GM21717 (cell line): ENCODE data around the gene MACROD1.
A peak's percentile ranks its signal among the peaks of the same experiment; 100 is the strongest.

Experiments
- ATAC-seq: cut with Tn5 transposase; IDR thresholded peaks from one replicate; pipeline ENCODE4 v1.9.1; 2021; ENCODE audit warnings: mild to moderate bottlenecking, moderate library complexity; ENCODE audit not compliant: unreplicated experiment

MACROD1 gene

DNA sequence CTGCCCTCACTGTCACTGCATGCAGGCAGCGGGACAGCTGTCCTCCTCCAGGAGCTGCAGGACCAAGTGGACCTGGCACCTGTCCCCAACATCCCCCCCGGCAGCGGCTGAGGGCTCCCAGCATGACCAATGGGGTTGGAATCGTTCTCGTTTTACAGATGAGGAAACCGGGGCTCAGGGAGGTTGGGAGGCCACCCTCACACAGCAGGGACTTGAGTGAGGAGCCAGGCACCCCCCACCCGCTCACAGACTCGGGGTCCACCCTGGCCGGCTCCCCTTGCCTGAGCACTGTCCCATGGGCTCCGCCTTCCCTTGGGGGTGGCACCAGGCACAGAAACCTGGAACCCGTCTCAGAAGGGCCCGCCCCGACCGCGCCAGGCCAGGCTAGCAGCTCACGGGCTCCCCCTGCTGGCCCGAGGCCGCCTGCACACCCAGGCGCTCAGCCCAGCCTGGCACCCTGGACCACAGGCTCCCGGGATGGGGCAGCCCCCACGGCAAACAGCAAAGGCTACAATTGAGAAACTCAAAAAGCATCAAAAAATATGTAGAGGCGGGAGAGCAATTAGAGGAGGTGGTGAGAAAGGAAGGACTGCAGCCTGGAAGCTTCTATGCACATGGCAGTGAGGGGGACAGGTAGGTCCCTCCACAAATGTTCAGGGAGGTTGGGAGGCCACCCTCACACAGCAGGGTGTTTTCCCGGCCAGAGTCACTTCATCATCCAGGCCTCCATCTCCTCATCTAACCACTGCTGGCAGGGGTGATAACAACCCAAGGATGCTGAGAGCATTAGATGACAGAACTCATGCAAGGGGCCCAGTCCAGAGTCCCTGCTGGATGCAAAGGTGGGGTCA is 12.8 kb downstream of the MACROD1 start:
- peak; percentile 79 for ATAC-seq

DNA sequence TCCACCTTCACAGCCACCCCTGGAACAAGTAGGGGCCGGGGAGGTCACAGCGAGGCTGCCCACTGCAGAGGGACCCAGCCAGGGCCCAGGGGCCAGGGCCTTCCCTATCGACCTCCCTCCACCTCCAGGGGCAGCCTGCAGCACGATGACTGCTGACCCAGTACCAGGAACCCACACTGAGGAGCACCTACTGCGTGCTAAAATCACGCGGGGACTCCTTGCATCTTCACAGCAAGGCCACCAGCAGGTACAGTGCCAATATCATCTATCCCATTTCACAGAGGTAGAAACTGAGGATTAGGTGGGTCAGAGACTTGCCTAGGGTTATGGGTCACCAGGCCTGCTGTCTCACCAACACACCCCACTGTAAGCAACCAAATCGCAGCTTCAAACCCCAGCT is 14.6 kb downstream of the MACROD1 start:
- ATAC-seq, result no peak

DNA sequence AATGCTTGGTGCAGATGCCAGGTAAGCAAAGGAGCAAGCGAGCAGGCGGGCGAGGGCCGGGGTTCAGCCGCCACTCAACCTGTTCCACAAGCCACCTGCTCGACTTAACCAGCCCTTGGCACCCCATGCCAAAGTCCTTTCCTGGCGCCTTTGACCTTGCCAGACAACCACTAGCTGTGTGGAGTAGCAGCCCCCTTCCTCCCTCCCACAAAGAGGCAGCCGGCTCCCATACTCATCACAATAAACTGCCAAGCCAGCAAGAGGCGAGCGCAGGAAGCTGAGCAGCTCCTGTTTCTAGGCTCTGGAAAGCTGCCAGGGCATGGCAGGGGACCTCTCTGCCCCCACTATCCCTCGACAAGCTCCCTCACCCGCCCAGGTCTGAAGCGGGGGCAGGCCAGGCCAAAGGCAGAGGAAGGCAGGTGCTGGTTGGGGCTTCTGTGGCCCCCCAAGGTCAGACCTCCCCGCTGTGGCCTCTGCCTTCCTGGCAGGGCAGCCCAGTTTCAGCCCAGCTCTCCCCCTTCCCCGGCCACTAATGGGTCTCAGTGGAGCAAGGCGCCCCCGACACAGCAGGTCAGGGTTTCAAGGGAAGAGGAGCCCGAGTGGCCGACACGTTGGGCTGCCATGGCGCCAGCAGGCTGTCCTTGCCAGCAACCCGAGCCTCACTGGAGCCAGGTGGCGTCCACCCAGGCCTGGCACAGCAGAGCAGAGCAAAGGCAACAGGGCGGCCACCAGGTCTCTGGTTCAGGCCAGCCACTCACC is 15.3 kb downstream of the MACROD1 start:
- ATAC-seq, result no peak

- ATAC-seq, result no peak
These were observed 15.9 kb downstream of the MACROD1 start for GRCh38 chr11:64150051-64150450.

GRCh38 chr11:64148917-64149617 is 16.8 kb downstream of the MACROD1 start:
- no peak for ATAC-seq

GRCh38 chr11:64148226-64148916 is 17.5 kb downstream of the MACROD1 start:
- no peak for ATAC-seq

DNA sequence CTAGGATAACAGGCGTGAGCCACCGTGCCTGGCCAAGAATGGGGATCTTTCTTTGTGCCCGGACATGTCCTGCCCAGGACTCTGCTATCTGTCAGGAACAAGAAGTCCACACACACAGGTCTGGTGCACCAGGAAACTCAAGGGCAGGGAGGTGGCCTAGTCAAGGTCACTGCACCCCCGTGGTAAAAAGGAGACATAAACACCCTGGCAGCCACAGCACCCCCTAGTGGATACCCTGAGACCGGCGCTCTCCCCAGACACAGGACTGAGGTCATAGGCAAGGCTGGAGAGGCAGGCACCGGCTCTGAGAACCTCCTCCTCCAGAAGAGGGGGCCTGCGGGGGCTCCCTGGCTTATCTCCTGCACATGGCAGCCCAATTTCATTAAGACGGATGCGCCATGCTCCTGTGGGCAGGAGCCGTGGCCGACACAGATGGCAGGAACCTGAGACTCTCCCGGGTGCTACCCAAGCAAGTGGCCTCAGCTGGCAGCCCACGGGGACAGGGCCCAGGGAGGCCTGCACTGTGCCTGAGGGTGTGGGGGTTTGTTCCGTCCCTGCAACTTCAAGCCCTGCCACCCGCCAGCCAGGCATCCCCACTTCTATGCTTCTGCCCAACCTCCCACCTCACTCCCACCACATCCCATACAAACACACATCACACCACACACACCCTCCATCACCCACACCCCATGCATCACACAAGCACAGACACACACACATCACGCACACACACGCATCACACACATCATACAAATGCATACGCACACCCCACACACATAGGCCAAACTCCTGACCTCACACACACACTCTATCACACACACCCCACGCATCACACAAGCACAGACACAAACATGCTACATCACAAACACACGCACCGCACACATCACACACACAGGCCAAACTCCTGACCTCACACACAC is 19.6 kb downstream of the MACROD1 start:
- ATAC-seq, result no peak

DNA sequence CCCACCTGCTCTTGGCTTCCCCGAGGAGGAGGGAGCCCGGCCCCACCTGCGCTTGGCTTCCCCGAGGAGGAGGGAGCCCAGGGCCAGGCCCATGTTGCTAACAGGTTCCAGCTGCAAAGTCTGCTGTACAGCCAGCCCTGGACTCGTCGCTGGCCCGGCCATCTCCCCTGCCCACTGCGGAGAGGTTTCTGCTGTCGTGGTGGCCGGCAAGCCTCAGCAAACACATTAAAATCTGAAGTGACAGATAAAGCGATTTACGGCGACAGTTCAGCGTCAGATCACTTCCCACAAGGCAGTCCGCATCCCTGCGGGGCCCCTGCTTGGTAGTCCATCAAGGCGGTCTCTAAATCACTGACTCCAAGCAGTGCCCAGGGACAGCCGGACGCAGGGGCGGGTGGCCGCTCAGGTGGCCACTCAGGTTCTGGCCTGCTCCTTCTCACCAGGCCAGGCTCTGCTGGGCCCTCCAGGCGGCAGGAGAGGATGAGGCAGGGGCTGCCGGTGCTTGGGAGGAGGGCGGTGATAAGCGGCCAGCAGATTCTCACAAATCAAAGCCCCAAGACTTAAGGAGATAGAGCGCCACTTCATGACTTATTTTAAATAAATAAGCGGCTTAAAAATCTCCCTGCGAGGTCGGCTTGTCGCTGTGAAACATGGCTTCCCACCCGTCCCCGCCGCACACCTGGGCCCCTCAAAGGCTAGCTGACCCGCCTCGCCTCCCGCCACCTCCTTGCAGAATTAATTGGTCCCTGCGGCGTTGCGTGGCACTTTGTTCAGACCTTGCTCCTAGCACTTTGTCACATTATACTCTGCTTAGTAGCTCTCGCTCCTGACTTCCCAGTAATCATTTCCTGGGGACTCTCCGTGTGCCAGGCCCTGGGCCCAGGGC is 21.1 kb downstream of the MACROD1 start:
- no peak for ATAC-seq

DNA sequence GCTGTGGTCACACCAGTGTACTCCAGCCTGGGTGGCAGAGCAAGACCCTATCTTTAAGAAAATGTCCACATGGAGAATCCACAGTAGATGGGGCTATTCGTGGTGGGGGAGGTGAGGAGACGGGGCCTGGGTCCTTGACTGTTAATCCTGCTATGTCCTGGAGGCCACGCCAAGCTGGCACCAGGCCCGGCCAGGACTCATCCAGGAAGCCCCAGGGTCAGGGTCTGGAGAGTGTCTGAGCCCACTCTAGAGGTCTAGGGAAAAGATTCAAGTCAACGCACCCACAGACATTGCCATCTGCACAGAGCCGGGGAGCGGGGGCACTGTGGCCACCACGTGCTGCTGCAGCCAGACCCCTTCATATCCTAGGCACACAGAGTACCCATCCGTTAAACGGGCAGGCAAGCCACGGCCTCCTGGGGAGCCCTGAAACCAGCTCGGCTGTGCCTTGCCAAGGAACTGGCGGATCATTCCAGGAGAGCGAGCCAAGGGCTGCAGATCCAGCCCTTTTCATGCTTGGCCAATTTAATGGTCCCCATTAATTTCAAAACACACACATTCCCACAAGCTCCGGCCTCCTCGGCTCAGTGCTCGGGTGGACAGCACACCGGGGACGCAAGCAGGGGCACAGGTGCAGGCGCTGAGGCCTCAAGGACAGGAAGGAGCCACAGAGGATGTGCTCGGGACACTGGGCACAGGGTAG is 24.7 kb downstream of the MACROD1 start:
- ATAC-seq, result no peak

DNA sequence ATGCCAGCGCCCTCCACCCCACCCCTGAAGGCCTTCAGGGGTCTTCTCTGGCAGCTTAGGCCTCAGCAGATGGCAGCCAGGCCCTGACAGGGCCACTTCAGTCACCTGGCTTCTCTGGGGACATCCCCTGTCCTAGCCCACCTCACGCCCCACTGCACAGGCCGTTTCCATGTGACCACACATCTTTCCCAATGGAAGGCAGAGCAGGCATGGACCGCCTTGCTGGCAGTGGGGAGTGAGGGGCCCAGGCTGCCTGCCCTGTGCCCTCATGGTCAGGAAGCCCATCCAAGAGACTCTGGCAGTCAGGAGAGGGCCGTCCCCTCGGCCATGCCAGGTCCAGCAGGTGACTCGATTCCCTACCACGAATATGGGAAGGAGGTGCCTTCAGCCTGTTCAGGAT is 25.8 kb downstream of the MACROD1 start:
- no peak for ATAC-seq

GRCh38 chr11:64139049-64139448 is 26.9 kb downstream of the MACROD1 start:
- ATAC-seq, result no peak

GRCh38 chr11:64138398-64138797 is 27.5 kb downstream of the MACROD1 start:
- ATAC-seq, result no peak

DNA sequence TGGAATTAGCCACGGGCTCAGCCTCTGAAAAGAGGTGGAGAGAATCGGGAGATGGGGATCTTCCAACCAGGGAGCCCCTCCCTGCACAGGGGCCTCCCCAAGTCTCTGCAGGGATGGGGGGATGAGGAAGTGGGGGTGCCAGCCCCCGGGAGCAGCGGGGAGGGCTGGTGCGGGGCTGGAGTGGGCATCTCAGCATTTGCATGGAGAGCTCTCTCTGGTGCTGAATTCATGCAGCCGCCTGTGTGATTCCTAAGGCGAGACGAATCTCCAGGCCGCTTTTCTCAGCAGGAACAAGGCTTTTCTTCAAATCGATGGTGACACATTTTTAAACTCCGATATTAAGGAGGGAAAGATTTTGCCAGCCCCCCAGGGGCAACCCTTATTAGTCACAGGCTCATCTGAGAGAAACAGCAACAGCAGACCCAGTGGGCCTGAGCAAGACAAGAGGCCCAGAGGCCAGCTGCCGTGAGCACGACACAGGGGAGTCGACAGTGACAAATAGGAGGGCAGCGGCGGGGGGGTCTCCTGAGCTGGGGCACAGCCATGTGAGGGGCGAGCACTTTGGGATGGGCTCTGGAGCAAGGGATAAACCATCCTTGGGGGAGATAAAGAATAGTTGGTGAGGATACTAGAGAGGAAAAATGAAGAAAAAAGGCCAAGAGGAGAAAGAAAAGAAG is 29.0 kb downstream of the MACROD1 start:
- no peak for ATAC-seq

DNA sequence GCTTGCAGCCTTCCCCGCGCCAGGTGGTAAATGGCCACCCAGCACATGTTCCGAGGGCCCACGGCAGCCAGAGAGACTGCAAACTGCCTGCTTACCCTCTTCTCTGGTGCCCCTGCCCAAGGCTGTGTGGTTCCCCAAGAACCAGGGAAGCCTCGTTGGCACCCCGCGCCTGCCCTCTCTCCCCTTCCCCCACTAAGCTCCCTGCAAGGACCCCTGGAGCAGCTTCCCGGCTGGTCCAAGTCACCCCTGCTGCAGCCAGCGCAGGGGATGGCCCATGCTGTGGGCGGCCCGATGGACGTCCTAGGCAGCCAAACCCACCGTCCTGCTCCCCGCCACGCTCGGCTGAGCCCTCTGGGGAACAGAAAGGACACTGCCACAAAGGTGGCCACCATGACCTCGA is 30.2 kb downstream of the MACROD1 start:
- no peak for ATAC-seq

DNA sequence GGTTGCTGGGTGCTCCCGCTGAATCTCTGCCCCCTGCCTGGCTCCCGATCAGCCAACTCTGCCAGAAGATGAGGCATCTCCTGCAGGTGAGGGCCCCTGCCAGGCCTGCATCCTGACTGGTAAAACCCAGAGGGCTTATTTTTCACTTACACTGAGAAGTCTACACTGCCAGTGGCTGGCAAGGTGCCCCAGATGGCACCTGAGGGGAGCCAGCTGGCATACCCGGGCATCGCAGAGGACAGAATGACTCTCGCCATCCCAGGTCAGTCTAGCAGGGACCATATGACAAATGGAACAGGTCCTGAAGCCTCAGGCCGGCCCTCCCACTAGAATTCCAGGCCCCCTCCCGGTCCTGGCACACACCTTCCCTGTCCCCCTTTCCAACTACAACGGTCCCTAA is 30.9 kb downstream of the MACROD1 start:
- ATAC-seq, result no peak

GRCh38 chr11:64132982-64133705 is 32.8 kb downstream of the MACROD1 start:
- no peak for ATAC-seq

- no peak for ATAC-seq
These were observed 33.6 kb downstream of the MACROD1 start for GRCh38 chr11:64132191-64132771.
